ENCODE results near the gene ZNF683. TPM values are rescaled to one million over a fixed set of nuclear protein-coding genes. Genes with fewer than 3 reads are reported as not detected.

ZNF683 gene
- total RNA-seq, 3 donors from 2014 or later: 0.48 to 0.59 TPM; not detected in 1

DNA sequence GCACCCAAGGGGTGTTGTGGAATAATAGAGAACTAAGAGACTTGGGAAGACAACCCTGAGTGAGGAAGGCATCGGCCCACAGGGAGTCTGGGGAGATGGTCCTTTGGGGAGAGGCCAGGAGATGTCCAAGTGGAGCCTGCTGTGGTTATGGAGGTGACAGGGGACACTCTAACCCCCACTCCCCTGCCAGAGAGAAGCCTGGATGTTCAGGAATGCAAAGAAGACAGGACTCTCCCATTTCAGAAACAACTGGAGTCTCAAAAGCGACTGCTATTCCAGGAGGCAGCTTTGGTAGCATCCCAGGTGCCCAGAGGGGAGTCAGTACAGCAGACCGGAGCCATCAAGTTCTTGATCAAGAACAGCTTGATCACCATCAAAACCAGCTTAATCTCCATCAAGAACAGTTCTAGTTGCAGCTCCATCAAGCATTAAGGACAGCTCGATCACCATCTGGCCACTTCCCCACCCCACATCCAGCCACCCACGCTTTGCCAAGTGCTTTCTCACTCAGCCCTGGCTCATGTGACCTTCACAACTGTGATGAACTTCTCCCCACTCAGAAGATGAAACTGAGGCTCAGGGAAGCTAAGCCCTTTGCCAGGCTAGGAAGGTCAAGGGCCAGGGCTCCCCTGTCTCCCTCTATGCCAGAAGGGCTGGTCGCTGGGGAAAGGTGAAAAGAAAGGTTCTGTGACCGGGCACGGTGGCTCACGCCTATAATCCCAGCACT lies 54.0 kb downstream of the ZNF683 start:
- Histone ChIP-seq H3K27me3 (no peaks in the 10 kb centered on the region), H3K27ac (no peak overlapping the region), H3K36me3 (no peaks in the 10 kb centered on the region), H3K4me3 (peak overlapping the region in 2 of 3 donors; percentile 13 to 22), H3K4me1 (peaks cover 0 to 4% of the 10 kb centered on the region in 2 donors), H3K9me3 (no peaks in the 10 kb centered on the region)
- DNase-seq (ENCODE audit: low spot score in 2 of 2): no peak
- TF ChIP-seq, protein P1, sequence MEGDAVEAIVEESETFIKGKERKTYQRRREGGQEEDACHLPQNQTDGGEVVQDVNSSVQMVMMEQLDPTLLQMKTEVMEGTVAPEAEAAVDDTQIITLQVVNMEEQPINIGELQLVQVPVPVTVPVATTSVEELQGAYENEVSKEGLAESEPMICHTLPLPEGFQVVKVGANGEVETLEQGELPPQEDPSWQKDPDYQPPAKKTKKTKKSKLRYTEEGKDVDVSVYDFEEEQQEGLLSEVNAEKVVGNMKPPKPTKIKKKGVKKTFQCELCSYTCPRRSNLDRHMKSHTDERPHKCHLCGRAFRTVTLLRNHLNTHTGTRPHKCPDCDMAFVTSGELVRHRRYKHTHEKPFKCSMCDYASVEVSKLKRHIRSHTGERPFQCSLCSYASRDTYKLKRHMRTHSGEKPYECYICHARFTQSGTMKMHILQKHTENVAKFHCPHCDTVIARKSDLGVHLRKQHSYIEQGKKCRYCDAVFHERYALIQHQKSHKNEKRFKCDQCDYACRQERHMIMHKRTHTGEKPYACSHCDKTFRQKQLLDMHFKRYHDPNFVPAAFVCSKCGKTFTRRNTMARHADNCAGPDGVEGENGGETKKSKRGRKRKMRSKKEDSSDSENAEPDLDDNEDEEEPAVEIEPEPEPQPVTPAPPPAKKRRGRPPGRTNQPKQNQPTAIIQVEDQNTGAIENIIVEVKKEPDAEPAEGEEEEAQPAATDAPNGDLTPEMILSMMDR (IDR thresholded peaks at IDR 0.05): no peak
- TF ChIP-seq POLR2A (IDR thresholded peaks at IDR 0.05) (no peak), POLR2AphosphoS5 (IDR thresholded peaks at IDR 0.05) (no peak)
- intact Hi-C loops (cut with DNase I; ENCODE audit: low total_unique reads): no loop called here

DNA sequence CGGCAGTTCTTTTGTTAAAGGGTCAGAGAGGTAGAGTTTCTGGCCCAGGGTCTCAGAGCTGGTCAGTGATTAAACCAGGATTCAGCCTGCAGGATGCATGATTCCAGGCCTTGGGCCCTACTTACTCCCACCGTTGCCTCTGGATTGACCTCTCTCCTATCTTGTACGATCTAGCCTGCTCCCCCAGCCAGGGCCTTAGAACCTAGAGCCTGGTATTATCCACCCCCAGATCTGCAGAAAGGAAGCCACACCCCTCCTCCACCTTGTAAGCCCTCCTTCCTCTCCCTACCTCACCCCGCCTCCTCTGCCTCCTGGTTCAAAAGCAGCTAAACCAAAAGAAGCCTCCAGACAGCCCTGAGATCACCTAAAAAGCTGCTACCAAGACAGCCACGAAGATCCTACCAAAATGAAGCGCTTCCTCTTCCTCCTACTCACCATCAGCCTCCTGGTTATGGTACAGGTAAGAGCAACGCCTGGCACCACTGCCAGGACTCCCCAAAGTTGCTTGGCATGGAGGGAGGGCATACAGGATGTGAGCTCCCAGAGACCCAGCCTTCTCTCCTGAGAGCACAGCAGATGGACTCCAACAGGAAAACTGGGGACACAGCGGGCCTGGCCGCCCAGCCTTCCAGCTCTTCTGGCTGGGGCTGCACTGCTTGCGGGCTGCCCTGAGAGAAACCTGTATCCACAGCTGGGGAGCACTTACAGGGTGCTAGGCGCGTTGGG lies 54.8 kb downstream of the ZNF683 start, which contains the start of gene CD52:
Gene CD52, plus strand, starts transcription at position 347 of the 726 bp plus-strand sequence. Its CDS starts 60 bp downstream, at position 407.
- Histone ChIP-seq H3K4me1 (peaks cover 0 to 4% of the 10 kb centered on the region in 2 donors), H3K36me3 (no peaks in the 10 kb centered on the region), H3K4me3 (peak within 1 kb of the TSS in 2 of 3 donors; percentile 13 to 22), H3K27ac (no peak within 1 kb of the TSS), H3K9me3 (no peaks in the 10 kb centered on the region), H3K27me3 (no peaks in the 10 kb centered on the region)
- no peak for DNase-seq (ENCODE audit: low spot score in 2 of 2)
- TF ChIP-seq POLR2AphosphoS5 (IDR thresholded peaks at IDR 0.05) (no peak), POLR2A (IDR thresholded peaks at IDR 0.05) (no peak)
- TF ChIP-seq, protein P1 (IDR thresholded peaks at IDR 0.05): no peak
- intact Hi-C loops (cut with DNase I; ENCODE audit: low total_unique reads): no loop called here

- Histone ChIP-seq H3K36me3 (no peaks in the 10 kb centered on the region), H3K4me3 (no peak overlapping the region), H3K4me1 (peaks cover 0 to 4% of the 10 kb centered on the region in 2 donors), H3K27ac (no peak overlapping the region), H3K27me3 (no peaks in the 10 kb centered on the region), H3K9me3 (no peaks in the 10 kb centered on the region)
- TF ChIP-seq POLR2AphosphoS5 (IDR thresholded peaks at IDR 0.05): no peak
- TF ChIP-seq, protein P1 (IDR thresholded peaks at IDR 0.05): no peak
- no peak for TF ChIP-seq POLR2A (IDR thresholded peaks at IDR 0.05)
- intact Hi-C loops (cut with DNase I; ENCODE audit: low total_unique reads): no loop called here
- no peak for DNase-seq (ENCODE audit: low spot score in 2 of 2)
Observed at GRCh38 chr1:26317146-26317545, 55.4 kb downstream of the ZNF683 start.

GRCh38 chr1:26315874-26316850 lies 56.4 kb downstream of the ZNF683 start:
- Histone ChIP-seq H3K4me1 (peaks cover 0 to under 1% of the 10 kb centered on the region in 2 donors), H3K9me3 (no peaks in the 10 kb centered on the region), H3K4me3 (no peak overlapping the region), H3K36me3 (no peaks in the 10 kb centered on the region), H3K27me3 (no peaks in the 10 kb centered on the region), H3K27ac (no peak overlapping the region)
- no peak for TF ChIP-seq POLR2AphosphoS5 (IDR thresholded peaks at IDR 0.05)
- no peak for TF ChIP-seq POLR2A (IDR thresholded peaks at IDR 0.05)
- TF ChIP-seq, protein P1 (IDR thresholded peaks at IDR 0.05): no peak
- DNase-seq (ENCODE audit: low spot score in 2 of 2): no peak
- intact Hi-C loops (cut with DNase I; ENCODE audit: low total_unique reads): no loop called here
